Progenitor cell of endocrine pancreas (in vitro differentiated cells): ENCODE results near the gene SIDT2. TPM values are rescaled to one million over a fixed set of nuclear protein-coding genes. Genes with fewer than 3 reads are reported as not detected.
"Not testable (repeated sequence)": the region's sequence is repeated elsewhere in the genome, so short reads cannot be mapped to it uniquely, and the experiment has no call there.

Experiments
- DNase-seq: peaks from one replicate; pipeline ENCODE4 v3.0.0; 2021; ENCODE audit warnings: low spot score; ENCODE audit not compliant: unreplicated experiment
- H3K27ac Mint-ChIP-seq: 2 replicates; pipeline ENCODE4 v1.8.0; 2021; ENCODE audit warnings: mild to moderate bottlenecking, moderate library complexity, mixed read lengths
- H3K27me3 Mint-ChIP-seq: 2 replicates; pipeline ENCODE4 v1.8.0; 2021; ENCODE audit warnings: mixed read lengths
- H3K36me3 Mint-ChIP-seq: 2 replicates; pipeline ENCODE4 v1.8.0; 2022; ENCODE audit warnings: mixed read lengths; ENCODE audit not compliant: insufficient read depth
- H3K4me1 Mint-ChIP-seq: 2 replicates; pipeline ENCODE4 v1.8.0; 2021; ENCODE audit warnings: low read depth, mixed read lengths
- H3K4me3 Mint-ChIP-seq: 2 replicates; pipeline ENCODE4 v1.8.0; 2021; ENCODE audit warnings: low read depth, mild to moderate bottlenecking, moderate library complexity, mixed read lengths
- H3K9me3 Mint-ChIP-seq: 2 replicates; pipeline ENCODE4 v1.8.0; 2021; ENCODE audit warnings: low read depth, mixed read lengths
- long read RNA-seq: library from polyadenylated mRNA; unstranded; transcript quantifications from one replicate; pipeline ENCODE4 v2.0.0, GENCODE V29; 2020
- total RNA-seq: library from RNA; stranded (reverse); gene quantifications from 2 replicates; pipeline ENCODE4 v1.2.1, GENCODE V29; 2021
- TF ChIP-seq, protein P1 (sequence below): fragments of 200-600 bp; sonication (generic); IDR thresholded peaks from one replicate; pipeline ENCODE4 v1.5.0; 2021; ENCODE audit warnings: antibody characterized with exemption, mild to moderate bottlenecking; ENCODE audit not compliant: unreplicated experiment

Gene SIDT2
- total RNA-seq, result 44.7 and 52.6 TPM in 2 replicates
- long read RNA-seq, full-length matches to known transcripts, result 1 of 14 reads
- long read RNA-seq, partial matches to known transcripts, result 11 of 14 reads
- long read RNA-seq, other reads (novel, unspliced or antisense), result 2 of 14 reads

GRCh38 chr11:117178210-117179034 is at the start of gene SIDT2:
SIDT2 (plus strand) TSS chr11:117178743; CDS start chr11:117179264, 521 bp downstream.
- Mint-ChIP-seq H3K4me1 (peaks cover 18% of the 10 kb centered on the region), H3K9me3 (no peaks in the 10 kb centered on the region), H3K27me3 (no peaks in the 10 kb centered on the region), H3K36me3 (peaks cover 4% of the 10 kb centered on the region), H3K4me3 (peak within 1 kb of the TSS; percentile 94), H3K27ac (peak within 1 kb of the TSS; percentile 98)
- DNase-seq, result peak; percentile 82
- TF ChIP-seq, protein P1, sequence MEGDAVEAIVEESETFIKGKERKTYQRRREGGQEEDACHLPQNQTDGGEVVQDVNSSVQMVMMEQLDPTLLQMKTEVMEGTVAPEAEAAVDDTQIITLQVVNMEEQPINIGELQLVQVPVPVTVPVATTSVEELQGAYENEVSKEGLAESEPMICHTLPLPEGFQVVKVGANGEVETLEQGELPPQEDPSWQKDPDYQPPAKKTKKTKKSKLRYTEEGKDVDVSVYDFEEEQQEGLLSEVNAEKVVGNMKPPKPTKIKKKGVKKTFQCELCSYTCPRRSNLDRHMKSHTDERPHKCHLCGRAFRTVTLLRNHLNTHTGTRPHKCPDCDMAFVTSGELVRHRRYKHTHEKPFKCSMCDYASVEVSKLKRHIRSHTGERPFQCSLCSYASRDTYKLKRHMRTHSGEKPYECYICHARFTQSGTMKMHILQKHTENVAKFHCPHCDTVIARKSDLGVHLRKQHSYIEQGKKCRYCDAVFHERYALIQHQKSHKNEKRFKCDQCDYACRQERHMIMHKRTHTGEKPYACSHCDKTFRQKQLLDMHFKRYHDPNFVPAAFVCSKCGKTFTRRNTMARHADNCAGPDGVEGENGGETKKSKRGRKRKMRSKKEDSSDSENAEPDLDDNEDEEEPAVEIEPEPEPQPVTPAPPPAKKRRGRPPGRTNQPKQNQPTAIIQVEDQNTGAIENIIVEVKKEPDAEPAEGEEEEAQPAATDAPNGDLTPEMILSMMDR, result no peak

- not testable (repeated sequence) for H3K27me3 Mint-ChIP-seq, H3K4me3 Mint-ChIP-seq, DNase-seq, H3K27ac Mint-ChIP-seq, H3K9me3 Mint-ChIP-seq, H3K4me1 Mint-ChIP-seq, H3K36me3 Mint-ChIP-seq
Observed at GRCh38 chr11:117130396-117130795, 48.1 kb upstream of the SIDT2 start.

DNA sequence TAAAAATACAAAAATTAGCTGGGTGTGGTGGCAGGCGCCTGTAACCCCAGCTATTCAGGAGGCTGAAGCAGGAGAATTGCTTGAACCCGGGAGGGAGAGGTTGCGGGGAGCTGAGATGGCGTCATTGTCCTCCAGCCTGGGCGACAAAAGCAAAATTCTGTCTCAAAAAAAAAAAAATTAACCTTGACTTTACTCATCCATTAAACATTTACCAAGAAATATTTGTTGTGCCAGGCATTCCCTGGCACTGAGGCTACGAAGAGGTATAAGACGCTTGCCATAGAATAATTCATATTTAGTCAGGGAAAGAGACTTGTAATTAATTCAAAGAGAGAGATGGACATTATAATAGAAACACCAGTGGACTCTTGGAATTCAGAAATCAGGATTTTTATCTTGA is 47.7 kb upstream of the SIDT2 start:
- no peak overlapping the region for H3K4me3 Mint-ChIP-seq
- H3K27me3 Mint-ChIP-seq, result peaks cover 9% of the 10 kb centered on the region
- H3K9me3 Mint-ChIP-seq, result no peaks in the 10 kb centered on the region
- TF ChIP-seq, protein P1, result no peak
- DNase-seq, result no peak
- H3K4me1 Mint-ChIP-seq, result no peaks in the 10 kb centered on the region
- H3K27ac Mint-ChIP-seq, result no peak overlapping the region
- no peaks in the 10 kb centered on the region for H3K36me3 Mint-ChIP-seq

DNA sequence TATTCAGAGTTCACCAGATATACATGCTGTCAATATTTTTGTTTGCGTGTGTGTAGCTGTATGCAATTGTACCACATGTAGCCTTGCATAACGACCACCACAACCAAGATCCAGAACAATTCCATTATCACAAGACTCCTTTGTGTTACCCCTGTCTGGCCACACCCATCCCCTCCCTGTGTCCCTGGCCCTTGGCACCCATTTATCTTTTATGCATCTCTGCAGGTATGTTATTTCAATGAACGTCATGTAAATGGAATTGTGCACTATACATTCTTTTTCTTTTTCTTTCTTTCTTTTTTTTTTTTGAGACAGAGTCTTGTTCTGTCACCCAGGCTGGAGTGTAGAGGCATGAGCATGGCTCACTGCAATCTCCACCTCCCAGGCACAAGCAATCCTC is 44.1 kb upstream of the SIDT2 start:
- Mint-ChIP-seq H3K36me3 (no peaks in the 10 kb centered on the region), H3K27me3 (no peaks in the 10 kb centered on the region), H3K4me3 (no peak overlapping the region), H3K4me1 (peaks cover 3% of the 10 kb centered on the region), H3K27ac (no peak overlapping the region), H3K9me3 (no peaks in the 10 kb centered on the region)
- TF ChIP-seq, protein P1, result no peak
- DNase-seq, result no peak

DNA sequence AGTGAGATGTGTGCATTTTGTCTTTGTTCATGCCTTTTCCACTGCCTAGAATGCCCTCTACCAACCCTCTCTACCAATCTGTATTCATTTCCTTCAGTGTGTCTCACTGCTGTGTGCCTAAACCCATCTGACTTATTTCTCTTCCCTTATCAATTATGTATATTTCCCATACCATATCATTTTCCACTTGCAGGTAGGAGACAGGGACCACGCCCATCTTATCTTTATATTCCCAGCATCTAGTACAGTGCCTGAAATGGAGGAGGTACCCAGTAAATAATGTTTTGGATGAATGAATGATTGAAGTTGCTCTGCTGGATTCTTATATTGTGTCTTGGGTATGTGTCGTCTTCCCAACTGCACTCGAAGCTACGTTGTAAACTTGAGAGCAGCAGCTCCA is 43.6 kb upstream of the SIDT2 start:
- not testable (repeated sequence) for H3K27me3 Mint-ChIP-seq, H3K4me3 Mint-ChIP-seq, H3K4me1 Mint-ChIP-seq, DNase-seq, H3K27ac Mint-ChIP-seq, H3K9me3 Mint-ChIP-seq, H3K36me3 Mint-ChIP-seq

- H3K4me1 Mint-ChIP-seq, result peaks cover 14% of the 10 kb centered on the region
- H3K36me3 Mint-ChIP-seq, H3K27ac Mint-ChIP-seq, H3K4me3 Mint-ChIP-seq, DNase-seq, H3K27me3 Mint-ChIP-seq, H3K9me3 Mint-ChIP-seq: not testable (repeated sequence)
Observed at GRCh38 chr11:117137223-117138086, 41.1 kb upstream of the SIDT2 start.
